IPS-NIHi7 (cell line): ENCODE measurements around the gene DDX17.
"Not testable (repeated sequence)": the region's sequence is repeated elsewhere in the genome, so short reads cannot be mapped to it uniquely, and the experiment has no call there.

Source experiments
- DNase-seq: peaks from one replicate; pipeline ENCODE4 v3.0.0; 2012; ENCODE audit warnings: mixed read lengths; ENCODE audit errors: extremely low spot score

DDX17 gene

GRCh38 chr22:38491707-38492348, 14.3 kb downstream of the DDX17 start:
- no peak for DNase-seq

DNA sequence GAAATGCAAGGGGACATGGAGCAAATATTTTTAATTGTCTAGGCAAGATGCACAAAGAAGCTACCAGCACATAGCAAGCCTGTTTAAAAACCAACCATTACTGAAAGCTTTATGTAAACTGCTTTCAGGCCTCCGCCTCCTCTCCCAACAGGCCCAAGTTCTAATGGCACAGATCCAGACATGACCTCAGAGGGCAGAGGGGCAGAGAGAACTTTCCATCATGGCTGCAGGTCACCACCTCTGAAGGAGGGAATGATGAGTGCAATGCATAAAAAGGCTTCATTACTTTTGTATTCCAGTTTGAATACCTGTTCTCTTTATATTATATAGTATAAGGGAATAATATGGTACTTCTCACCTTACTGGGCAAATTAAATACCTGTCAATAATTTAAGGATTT, 15.2 kb downstream of the DDX17 start:
- no peak for DNase-seq

- no peak for DNase-seq
Measured at GRCh38 chr22:38490475-38490874, 15.6 kb downstream of the DDX17 start.

- DNase-seq: no peak
Measured at GRCh38 chr22:38489561-38490145, 16.5 kb downstream of the DDX17 start.

DNA sequence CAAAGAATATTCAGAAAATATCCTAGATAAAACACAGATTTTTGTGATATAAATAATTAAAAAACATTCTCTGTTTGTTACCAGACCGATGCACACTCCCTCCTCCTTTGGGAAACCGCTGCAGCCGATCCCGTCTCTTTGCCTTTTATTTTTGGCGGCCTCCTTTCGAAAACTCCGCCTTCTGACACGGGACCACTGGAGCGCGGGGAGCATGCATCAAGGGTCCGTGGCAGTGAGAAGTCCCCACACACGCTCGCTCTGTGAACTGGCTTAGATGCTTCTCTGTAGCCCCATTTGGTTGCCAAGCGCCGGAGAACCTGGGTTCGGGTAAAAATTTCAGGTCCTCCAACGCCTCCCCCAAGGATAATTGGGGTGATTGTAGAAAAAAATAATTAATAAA, 17.0 kb downstream of the DDX17 start:
- DNase-seq: no peak

- no peak for DNase-seq
Measured at GRCh38 chr22:38487946-38488345, 18.2 kb downstream of the DDX17 start.

GRCh38 chr22:38485783-38486182, 20.3 kb downstream of the DDX17 start:
- DNase-seq: no peak

- no peak for DNase-seq
Measured at GRCh38 chr22:38484244-38484643, 21.9 kb downstream of the DDX17 start.

GRCh38 chr22:38482662-38483308, 23.3 kb downstream of the DDX17 start:
- DNase-seq: no peak

GRCh38 chr22:38481871-38482332, 24.2 kb downstream of the DDX17 start:
- DNase-seq: no peak

GRCh38 chr22:38481162-38481870, 24.8 kb downstream of the DDX17 start:
- no peak for DNase-seq

GRCh38 chr22:38479096-38479837, 26.8 kb downstream of the DDX17 start:
- DNase-seq: no peak

- no peak for DNase-seq
Measured at GRCh38 chr22:38477585-38477984, 28.5 kb downstream of the DDX17 start.

GRCh38 chr22:38474003-38474607, 32.0 kb downstream of the DDX17 start:
- no peak for DNase-seq

GRCh38 chr22:38471237-38471636, 34.9 kb downstream of the DDX17 start:
- no peak for DNase-seq

- not testable (repeated sequence) for DNase-seq
Measured at GRCh38 chr22:38470179-38470578, 35.9 kb downstream of the DDX17 start.

DNA sequence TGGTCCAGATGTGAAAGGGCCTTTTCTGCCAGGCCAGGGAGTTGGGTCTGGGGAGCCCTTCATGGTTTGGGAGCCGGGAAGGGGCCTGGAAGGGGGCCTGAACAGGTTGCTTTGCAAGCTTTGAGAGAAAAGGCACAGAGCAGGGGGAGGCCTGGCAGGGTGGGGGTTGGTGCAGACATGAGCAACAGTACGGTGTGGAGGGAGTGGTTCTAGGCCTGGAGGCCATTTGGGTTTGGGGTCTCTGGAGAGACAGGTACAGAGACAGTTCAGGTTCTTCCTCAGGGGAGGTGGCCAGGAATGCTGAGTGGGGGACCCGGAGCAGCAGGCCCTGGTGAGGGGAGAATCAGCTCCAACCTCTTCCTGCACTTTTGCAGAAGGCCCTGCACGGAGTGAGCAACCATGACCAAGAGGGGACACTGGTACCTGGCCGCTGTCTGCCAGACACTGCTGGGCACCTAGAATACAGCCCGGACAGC, 36.8 kb downstream of the DDX17 start:
- no peak for DNase-seq

DNA sequence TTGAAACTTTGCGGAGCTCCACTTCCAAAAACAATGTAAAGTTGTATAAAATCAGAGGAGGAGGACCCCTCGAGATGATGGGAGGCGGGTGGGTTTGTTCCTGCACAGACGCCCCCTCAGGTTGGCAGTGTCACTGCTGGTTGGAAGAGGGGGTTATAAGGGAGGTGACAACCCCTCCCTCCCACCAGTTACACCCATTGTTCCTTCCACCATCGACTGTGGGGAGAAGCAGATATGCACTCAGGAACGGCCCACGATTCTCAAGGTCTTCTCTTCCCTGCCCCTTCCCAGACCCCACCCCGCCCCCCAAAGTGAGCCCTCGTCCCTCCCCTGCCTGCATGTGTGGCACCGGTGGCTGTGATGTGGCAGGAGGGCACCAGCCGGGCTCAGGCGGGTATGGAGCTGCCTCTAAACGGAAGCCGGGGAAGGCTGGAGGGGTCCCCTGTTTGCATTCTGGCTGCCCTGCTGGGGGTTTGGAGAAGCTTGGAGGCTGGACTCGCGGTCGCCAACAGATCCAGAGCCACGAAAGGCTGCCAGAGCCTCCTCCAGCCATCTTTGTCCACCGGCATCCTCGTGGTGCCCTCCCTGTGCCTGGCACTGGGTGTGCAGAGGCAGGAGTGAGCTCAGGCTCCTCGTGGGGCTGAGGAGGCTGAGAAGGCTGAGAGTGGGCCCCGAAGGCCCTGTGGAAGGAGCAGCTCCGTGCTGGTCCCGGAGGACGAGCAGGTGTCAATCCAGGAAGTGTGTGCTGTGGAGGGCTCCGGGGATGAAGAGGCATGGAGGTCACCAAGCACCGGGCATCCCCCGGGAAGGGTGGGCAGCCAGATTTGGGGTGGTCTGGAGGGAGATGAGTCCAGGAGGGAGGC, 37.4 kb downstream of the DDX17 start:
- DNase-seq: peak; percentile 63

DNA sequence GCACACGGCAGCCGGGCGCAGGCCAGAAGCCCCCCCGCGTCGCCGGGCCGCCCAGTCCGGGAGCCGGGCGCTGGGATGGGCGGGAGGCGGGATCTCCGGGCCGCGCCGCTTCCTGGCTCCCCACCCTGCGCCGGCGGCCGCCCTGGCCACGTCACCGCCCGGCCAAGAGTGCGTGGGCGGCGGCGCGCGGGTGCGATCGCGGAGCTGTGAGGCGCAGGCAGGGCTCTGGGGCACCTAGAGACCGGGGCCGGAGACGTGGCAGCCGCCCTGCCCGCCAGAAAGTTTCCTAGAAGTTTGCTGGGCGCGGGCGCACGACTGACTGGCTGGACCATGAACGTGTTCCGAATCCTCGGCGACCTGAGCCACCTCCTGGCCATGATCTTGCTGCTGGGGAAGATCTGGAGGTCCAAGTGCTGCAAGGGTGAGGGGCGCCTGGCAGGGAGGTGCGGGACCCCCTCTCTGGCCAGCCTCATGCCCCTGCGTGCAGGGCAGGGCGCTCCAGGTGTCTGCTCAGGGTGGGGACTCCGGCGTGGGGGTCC, 38.1 kb downstream of the DDX17 start, which contains the start of gene KDELR3:
KDELR3 (plus strand) TSS at position 193 of the 539 bp plus-strand sequence; CDS start at position 331, 138 bp downstream.
- peak; percentile 89 for DNase-seq

DNA sequence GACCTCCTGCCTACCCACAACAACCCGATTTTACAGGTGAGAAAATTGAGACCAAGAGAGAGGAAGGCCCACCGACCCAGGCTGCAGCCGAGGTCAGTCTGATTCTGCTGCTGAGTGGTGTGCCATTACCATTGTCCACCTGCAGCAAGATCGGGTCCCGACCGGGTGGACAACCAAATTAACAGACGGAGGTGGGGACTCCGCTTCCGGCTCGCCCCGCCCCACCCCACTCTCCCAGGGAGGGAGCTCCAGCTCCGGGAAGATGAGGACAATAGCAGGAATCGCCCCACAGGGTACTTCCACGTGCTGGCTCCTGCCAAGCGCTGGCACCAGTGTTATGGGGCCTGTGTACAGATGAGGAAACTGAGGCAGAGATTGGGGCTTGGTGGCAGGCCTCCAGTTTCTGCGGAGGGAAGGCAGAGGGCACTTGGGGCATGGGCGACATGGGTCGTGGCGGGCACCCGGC, 38.6 kb downstream of the DDX17 start:
- no peak for DNase-seq
